Epithelial cell of proximal tubule (primary cell): ENCODE measurements around the gene TPM1. TPM values are rescaled to one million over a fixed set of nuclear protein-coding genes. Genes with fewer than 3 reads are reported as not detected.

Experiments
- DNase-seq: peaks from one replicate; pipeline ENCODE4 v3.0.0-alpha.2; 2011; ENCODE audit warnings: low read depth
- H3K4me3 ChIP-seq: 2 replicates; pipeline ENCODE4 v1.5.1; 2011; ENCODE audit warnings: low read depth, mild to moderate bottlenecking, low read length
- CTCF ChIP-seq: conservative IDR thresholded peaks from 2 replicates; pipeline ENCODE4 v1.5.1; 2012; ENCODE audit warnings: low read depth, mild to moderate bottlenecking, low read length
- total RNA-seq: library from RNA; depleted of rRNA; stranded (reverse); fragments of >200 nt; gene quantifications from 2 replicates; pipeline ENCODE4 v1.2.3, GENCODE V29; 2015

TPM1 gene
- total RNA-seq, 1 donor from 2014 or later = 925 TPM

GRCh38 chr15:62999178-62999577, 43.4 kb upstream of the TPM1 start:
- no peak overlapping the region for H3K4me3 ChIP-seq
- DNase-seq = no peak
- no peak for TF ChIP-seq CTCF

- no peak for TF ChIP-seq CTCF
- DNase-seq = no peak
- H3K4me3 ChIP-seq = no peak overlapping the region
These were observed 42.5 kb upstream of the TPM1 start for GRCh38 chr15:62999923-63000561.

GRCh38 chr15:63000706-63001105, 41.8 kb upstream of the TPM1 start:
- no peak for TF ChIP-seq CTCF
- no peak overlapping the region for H3K4me3 ChIP-seq
- no peak for DNase-seq

GRCh38 chr15:63004211-63004610, 38.3 kb upstream of the TPM1 start:
- TF ChIP-seq CTCF = no peak
- DNase-seq = no peak
- H3K4me3 ChIP-seq = no peak overlapping the region

GRCh38 chr15:63006032-63006878, 36.3 kb upstream of the TPM1 start:
- H3K4me3 ChIP-seq = no peak overlapping the region
- DNase-seq = no peak
- no peak for TF ChIP-seq CTCF

GRCh38 chr15:63008333-63009049, 34.1 kb upstream of the TPM1 start:
- DNase-seq = no peak
- no peak for TF ChIP-seq CTCF
- H3K4me3 ChIP-seq = no peak overlapping the region
